ENCODE results near the gene FAM186B.
"Not testable (repeated sequence)": the region's sequence is repeated elsewhere in the genome, so short reads cannot be mapped to it uniquely, and the experiment has no call there.

The FAM186B gene, protein sequence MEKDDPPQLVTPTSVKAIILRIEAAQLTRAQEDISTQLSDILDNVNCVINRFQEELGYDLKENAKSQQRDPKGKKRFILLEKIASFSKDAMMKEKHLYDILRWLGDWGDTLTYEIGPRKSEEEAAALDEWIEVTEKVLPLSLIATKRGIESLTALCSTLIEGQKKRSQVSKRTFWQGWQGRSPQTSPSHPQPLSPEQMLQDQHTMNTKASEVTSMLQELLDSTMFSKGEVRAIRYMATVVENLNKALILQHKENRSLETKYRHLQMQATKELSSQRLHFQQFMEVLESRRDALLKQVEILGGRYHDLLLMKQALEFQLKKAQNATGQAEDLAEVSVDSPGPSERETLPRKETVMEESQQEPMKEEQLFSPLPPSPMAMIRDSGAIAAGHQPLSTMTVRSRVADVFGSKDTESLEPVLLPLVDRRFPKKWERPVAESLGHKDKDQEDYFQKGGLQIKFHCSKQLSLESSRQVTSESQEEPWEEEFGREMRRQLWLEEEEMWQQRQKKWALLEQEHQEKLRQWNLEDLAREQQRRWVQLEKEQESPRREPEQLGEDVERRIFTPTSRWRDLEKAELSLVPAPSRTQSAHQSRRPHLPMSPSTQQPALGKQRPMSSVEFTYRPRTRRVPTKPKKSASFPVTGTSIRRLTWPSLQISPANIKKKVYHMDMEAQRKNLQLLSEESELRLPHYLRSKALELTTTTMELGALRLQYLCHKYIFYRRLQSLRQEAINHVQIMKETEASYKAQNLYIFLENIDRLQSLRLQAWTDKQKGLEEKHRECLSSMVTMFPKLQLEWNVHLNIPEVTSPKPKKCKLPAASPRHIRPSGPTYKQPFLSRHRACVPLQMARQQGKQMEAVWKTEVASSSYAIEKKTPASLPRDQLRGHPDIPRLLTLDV

DNA sequence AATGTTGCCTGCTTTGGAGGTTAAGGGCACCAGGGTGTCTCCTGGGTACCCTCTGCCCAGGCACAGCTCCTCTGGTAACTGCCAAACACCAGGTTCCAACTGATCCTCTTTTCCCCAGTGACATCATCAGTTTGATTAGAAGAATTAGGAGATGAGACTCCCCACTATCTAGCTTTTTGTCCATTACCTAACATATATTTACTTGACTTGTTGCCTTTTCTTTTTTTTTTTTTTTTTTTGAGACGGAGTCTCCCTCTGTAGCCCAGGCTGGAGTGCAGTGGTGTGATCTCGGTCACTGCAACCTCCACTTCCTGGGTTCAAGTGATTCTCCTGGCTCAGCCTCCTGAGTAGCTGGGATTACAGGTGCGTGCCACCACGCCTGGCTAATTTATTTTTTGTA, at the start of gene FAM186B:
FAM186B (minus strand) TSS at position 101 of the 400 bp plus-strand sequence. CDS start 162 bp downstream, outside the sequence.
- DNase-seq (ENCODE audit: low spot score); H3K4me3 ChIP-seq; H3K27ac ChIP-seq: not testable (repeated sequence)

DNA sequence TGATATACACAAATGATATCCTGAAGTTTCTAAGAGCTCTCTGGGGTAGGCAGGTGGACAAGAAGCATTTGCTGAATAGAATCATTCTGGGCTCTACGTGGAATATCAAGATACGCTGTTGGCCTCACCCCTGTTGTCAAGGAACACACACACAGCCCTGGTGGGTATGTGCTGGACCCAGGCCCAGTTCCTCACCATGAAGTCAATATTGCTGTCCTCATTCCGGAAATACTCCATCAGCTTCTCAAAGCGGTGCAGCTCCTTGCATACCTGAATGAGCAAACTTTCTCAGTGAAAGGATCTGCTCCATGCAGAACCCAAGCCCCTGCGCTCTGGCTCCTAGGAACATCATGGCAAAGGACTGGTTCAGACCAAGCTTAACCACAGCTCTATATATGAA, 49.3 kb upstream of the FAM186B start:
- Histone ChIP-seq H3K27ac (no peak overlapping the region), H3K4me3 (no peak overlapping the region)
- no peak for DNase-seq (ENCODE audit: low spot score)
- TF ChIP-seq, protein P1, sequence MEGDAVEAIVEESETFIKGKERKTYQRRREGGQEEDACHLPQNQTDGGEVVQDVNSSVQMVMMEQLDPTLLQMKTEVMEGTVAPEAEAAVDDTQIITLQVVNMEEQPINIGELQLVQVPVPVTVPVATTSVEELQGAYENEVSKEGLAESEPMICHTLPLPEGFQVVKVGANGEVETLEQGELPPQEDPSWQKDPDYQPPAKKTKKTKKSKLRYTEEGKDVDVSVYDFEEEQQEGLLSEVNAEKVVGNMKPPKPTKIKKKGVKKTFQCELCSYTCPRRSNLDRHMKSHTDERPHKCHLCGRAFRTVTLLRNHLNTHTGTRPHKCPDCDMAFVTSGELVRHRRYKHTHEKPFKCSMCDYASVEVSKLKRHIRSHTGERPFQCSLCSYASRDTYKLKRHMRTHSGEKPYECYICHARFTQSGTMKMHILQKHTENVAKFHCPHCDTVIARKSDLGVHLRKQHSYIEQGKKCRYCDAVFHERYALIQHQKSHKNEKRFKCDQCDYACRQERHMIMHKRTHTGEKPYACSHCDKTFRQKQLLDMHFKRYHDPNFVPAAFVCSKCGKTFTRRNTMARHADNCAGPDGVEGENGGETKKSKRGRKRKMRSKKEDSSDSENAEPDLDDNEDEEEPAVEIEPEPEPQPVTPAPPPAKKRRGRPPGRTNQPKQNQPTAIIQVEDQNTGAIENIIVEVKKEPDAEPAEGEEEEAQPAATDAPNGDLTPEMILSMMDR (IDR thresholded peaks at IDR 0.05): no peak

DNA sequence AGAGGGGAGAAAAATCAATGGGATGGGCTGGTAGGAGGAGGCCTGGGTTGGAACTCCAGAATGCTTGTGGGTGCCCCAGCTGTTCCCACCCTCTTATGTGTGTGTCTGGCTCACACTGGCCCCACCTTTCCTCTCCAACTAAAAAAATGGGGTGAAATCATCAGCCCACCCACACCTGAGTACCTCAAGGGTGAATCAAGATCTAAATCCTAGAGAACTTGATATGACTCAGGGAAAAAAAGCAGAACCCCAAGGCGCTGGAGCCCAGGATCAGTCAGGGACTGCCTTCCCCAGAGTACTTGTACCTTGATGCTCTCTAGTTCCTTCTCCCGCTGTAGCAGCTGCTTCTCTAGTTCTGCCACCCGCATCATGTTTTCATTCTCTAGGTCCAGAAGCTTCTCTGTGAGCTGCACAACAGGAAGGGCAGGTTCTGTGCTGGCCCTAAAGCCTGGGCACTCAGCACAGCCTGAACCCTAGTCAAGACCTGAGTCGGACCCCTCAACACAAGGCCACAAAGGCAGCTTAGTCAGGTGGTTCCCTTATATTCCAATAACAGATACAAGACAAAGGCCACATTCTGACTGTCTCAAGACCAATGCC, 47.6 kb upstream of the FAM186B start:
- no peak for DNase-seq (ENCODE audit: low spot score)
- no peak overlapping the region for H3K27ac ChIP-seq
- H3K4me3 ChIP-seq: no peak overlapping the region
- TF ChIP-seq, protein P1 (IDR thresholded peaks at IDR 0.05): no peak

DNA sequence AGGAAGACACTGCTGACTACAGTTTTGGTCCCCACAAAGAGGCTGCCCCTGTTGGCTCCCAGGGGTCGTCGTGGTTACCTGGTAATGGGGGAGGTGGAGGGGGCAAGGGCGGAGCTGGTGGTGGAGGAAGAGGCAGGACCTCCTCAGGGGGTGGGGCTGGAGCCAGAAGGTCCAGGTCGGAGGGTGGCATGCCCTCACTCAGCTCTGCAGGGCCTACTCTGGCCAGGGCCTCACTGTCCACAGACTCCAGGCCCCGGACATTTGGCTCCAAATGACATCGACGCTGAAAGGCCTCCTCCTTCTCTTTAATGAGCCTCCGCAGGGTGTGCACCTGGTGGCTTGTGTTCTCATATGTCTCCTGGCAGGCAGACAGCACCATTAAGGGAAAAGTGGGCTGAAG, 46.4 kb upstream of the FAM186B start:
- H3K4me3 ChIP-seq: no peak overlapping the region
- TF ChIP-seq, protein P1 (IDR thresholded peaks at IDR 0.05): no peak
- no peak for DNase-seq (ENCODE audit: low spot score)
- H3K27ac ChIP-seq: peak overlapping the region in 1 of 2 donors; percentile 28

DNA sequence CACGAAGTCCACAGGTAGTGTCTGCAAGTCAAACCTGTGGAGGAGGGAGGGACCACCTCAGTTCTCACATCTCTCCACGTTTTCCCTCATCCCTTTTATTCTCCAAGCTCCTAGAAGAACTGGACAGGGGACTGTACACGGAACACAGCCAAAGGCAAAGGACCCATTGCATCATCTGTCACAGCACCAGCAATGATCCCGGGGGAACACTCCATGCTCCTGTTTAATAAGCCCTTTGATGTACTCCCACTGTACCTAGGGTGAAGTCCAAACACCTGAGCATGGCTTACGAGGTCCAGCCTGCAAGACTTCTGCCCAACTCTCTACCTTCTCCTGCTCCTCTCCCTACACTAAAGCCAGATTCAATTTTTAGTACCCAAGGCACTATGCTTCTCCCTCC, 44.5 kb upstream of the FAM186B start:
- TF ChIP-seq, protein P1 (IDR thresholded peaks at IDR 0.05): no peak
- Histone ChIP-seq H3K27ac (no peak overlapping the region), H3K4me3 (no peak overlapping the region)
- no peak for DNase-seq (ENCODE audit: low spot score)

DNA sequence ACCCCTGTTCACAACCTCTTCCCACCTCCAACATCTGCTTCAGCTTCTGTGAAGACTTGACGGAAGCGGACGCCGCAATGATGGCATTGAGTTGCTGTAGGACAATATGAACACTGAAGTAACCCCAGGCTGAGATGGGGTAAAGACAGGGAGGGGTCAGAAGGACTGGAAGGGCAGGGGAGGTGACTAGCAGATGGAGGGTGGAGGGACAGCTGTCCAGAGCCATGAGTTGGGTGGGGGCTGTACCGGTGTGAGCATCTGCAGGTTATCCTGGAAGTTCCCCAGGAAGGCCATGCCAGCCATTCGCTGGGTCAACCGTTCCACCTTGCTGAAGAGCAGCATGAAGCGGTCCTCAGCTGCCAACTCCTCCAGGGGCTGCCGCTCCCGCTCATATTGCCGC, 44.0 kb upstream of the FAM186B start:
- Histone ChIP-seq H3K27ac (peak overlapping the region in 1 of 2 donors; percentile 75), H3K4me3 (no peak overlapping the region)
- TF ChIP-seq, protein P1 (IDR thresholded peaks at IDR 0.05): no peak
- DNase-seq (ENCODE audit: low spot score): no peak

DNA sequence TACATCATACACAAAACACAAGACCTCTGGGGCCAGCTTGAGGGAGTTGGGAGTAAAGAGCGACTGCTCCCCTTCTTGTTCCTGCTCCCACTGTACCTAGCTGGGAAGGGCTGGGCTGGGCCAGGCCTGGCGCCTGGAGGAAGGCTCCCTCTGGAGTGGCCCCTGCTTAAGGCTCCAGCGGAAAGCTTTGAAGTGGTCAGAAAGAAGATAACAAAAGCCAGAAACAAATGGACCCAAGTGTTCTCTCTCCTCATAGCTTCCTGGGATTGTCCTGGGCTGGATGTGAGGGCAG, 43.2 kb upstream of the FAM186B start:
- no peak overlapping the region for H3K4me3 ChIP-seq
- peak overlapping the region; percentile 58 to 75 for H3K27ac ChIP-seq
- DNase-seq (ENCODE audit: low spot score): no peak
- TF ChIP-seq, protein P1 (IDR thresholded peaks at IDR 0.05): no peak

All from coronary artery (tissue), 2 donors.